Mesenchymal stem cell (in vitro differentiated cells and primary cell): Measurements from ENCODE around the gene PAK4.
A peak's percentile ranks its signal among the peaks of the same experiment; 100 is the strongest.

ENCODE experiments used
- DNase-seq: peaks from one replicate; pipeline ENCODE4 v3.0.0-alpha.2; 2013
- H2AFZ ChIP-seq: one replicate; pipeline ENCODE4 v1.6.1; 2013; ENCODE audit warnings: low read depth, mild to moderate bottlenecking, control low read depth, inconsistent platforms, low read length, moderate library complexity
- H2AK5ac ChIP-seq: 2 replicates; pipeline ENCODE4 v1.6.1; 2013; ENCODE audit warnings: low read length, moderate library complexity, mild to moderate bottlenecking, inconsistent platforms; ENCODE audit not compliant: severe bottlenecking
- H2BK120ac ChIP-seq: one replicate; pipeline ENCODE4 v1.6.1; 2013; ENCODE audit warnings: low read depth, mild to moderate bottlenecking, inconsistent platforms, low read length, moderate library complexity
- H2BK12ac ChIP-seq, 2 experiments: one replicate each; pipeline ENCODE4 v1.6.1; 2013; ENCODE audit warnings: inconsistent platforms in 2 of 2, low read length in 2 of 2, mild to moderate bottlenecking in 2 of 2, moderate library complexity in 2 of 2, control low read depth in 1 of 2
- H2BK15ac ChIP-seq: one replicate; pipeline ENCODE4 v1.6.1; 2013; ENCODE audit warnings: mild to moderate bottlenecking, low read depth, inconsistent platforms; ENCODE audit not compliant: poor library complexity, severe bottlenecking
- H2BK5ac ChIP-seq: 2 replicates; pipeline ENCODE4 v1.6.1; 2013; ENCODE audit warnings: low read depth, mild to moderate bottlenecking, low read length, control low read depth, inconsistent platforms; ENCODE audit not compliant: poor library complexity, severe bottlenecking
- H3K14ac ChIP-seq, 2 experiments: one replicate each; pipeline ENCODE4 v1.6.1; 2013; ENCODE audit warnings: inconsistent platforms in 2 of 2, low read length in 2 of 2, control low read depth in 1 of 2, mild to moderate bottlenecking in 1 of 2, moderate library complexity in 1 of 2
- H3K18ac ChIP-seq, 2 experiments: one replicate each; pipeline ENCODE4 v1.6.1; 2013; ENCODE audit warnings: inconsistent platforms in 2 of 2, low read length in 2 of 2, control low read depth in 1 of 2, low read depth in 1 of 2, mild to moderate bottlenecking in 1 of 2
- H3K23ac ChIP-seq, 2 experiments: one replicate each; pipeline ENCODE4 v1.6.1; 2013; ENCODE audit warnings: inconsistent platforms in 2 of 2, low read length in 2 of 2, mild to moderate bottlenecking in 2 of 2, moderate library complexity in 2 of 2, control low read depth in 1 of 2
- H3K27ac ChIP-seq: 2 replicates; pipeline ENCODE4 v1.5.1; 2013; ENCODE audit warnings: mild to moderate bottlenecking, moderate library complexity, low read length, control low read depth, inconsistent platforms; ENCODE audit not compliant: poor library complexity, severe bottlenecking
- H3K27me3 ChIP-seq, 2 experiments: 2 replicates each; pipeline versions ENCODE4 v1.6.1 to v1.7.0; 2013; ENCODE audit warnings: low read length in 2 of 2, mild to moderate bottlenecking in 2 of 2, moderate library complexity in 2 of 2, control low read depth in 1 of 2, inconsistent platforms in 1 of 2; ENCODE audit not compliant: control insufficient read depth in 1 of 2, insufficient read depth in 1 of 2
- H3K36me3 ChIP-seq, 2 experiments: 2 replicates each; pipeline versions ENCODE4 v1.6.1 to v1.7.0; 2013; ENCODE audit warnings: low read length in 2 of 2, control low read depth in 1 of 2, inconsistent platforms in 1 of 2, low read depth in 1 of 2, mild to moderate bottlenecking in 1 of 2; ENCODE audit not compliant: insufficient read depth in 2 of 2, control insufficient read depth in 1 of 2
- H3K4ac ChIP-seq, 2 experiments: one replicate each; pipeline ENCODE4 v1.6.1; 2013; ENCODE audit warnings: inconsistent platforms in 2 of 2, low read length in 2 of 2, mild to moderate bottlenecking in 2 of 2, moderate library complexity in 2 of 2, control low read depth in 1 of 2, low read depth in 1 of 2
- H3K4me1 ChIP-seq: 2 replicates; pipeline ENCODE4 v1.6.1; 2013; ENCODE audit warnings: low read depth, low read length, control low read depth; ENCODE audit not compliant: control insufficient read depth, insufficient read depth
- H3K4me2 ChIP-seq: 2 replicates; pipeline ENCODE4 v1.6.1; 2013; ENCODE audit warnings: low read length, mild to moderate bottlenecking, inconsistent platforms; ENCODE audit not compliant: poor library complexity, severe bottlenecking
- H3K4me3 ChIP-seq, 2 experiments: 2 replicates each; pipeline versions ENCODE4 v1.5.1 to v1.7.0; 2013; ENCODE audit warnings: low read length in 2 of 2, mild to moderate bottlenecking in 2 of 2, control low read depth in 1 of 2, low read depth in 1 of 2; ENCODE audit not compliant: insufficient read depth in 1 of 2
- H3K79me1 ChIP-seq: replicated peaks from 2 replicates; pipeline ENCODE4 v1.6.1; 2013; ENCODE audit warnings: mild to moderate bottlenecking, control low read depth, low read length, inconsistent platforms; ENCODE audit not compliant: poor library complexity, severe bottlenecking
- H3K9ac ChIP-seq: 2 replicates; pipeline ENCODE4 v1.7.0; 2013; ENCODE audit warnings: mild to moderate bottlenecking, low read length, moderate library complexity
- H3K9me3 ChIP-seq: 2 replicates; pipeline ENCODE4 v1.7.0; 2013; ENCODE audit warnings: mild to moderate bottlenecking, low read length; ENCODE audit not compliant: control insufficient read depth
- H4K8ac ChIP-seq: one replicate; pipeline ENCODE4 v1.6.1; 2013; ENCODE audit warnings: inconsistent platforms, mild to moderate bottlenecking, low read length, moderate library complexity
- H4K91ac ChIP-seq: one replicate; pipeline ENCODE4 v1.6.1; 2013; ENCODE audit warnings: mild to moderate bottlenecking, low read length, inconsistent platforms
- WGBS: methylation state at CpG from one replicate; pipeline ENCODE4 v1.1.7; 2013; ENCODE audit warnings: mixed read lengths; 5-methylcytosine and 5-hydroxymethylcytosine counted together

Gene PAK4

GRCh38 chr19:39160889-39161672, 35.5 kb downstream of the PAK4 start:
- H3K27me3 ChIP-seq = no peaks in the 10 kb centered on the region
- no peak overlapping the region for H2BK12ac ChIP-seq
- no peak overlapping the region for H2BK15ac ChIP-seq
- no peak overlapping the region for H2AK5ac ChIP-seq
- no peaks in the 10 kb centered on the region for H3K9me3 ChIP-seq
- peak overlapping the region; percentile 54 for H3K9ac ChIP-seq
- H3K4me1 ChIP-seq = peaks cover 30% of the 10 kb centered on the region
- peaks cover 0 to 30% of the 10 kb centered on the region in 2 experiments for H3K36me3 ChIP-seq
- no peak overlapping the region for H4K8ac ChIP-seq
- WGBS = 94% methylated on average over 21 of the region's 21 CpGs
- peak overlapping the region in 1 of 2 experiments; percentile 21 for H3K4ac ChIP-seq
- no peak overlapping the region for H3K18ac ChIP-seq
- peak overlapping the region in 1 of 2 experiments; percentile 23 for H3K14ac ChIP-seq
- H3K79me1 ChIP-seq = peaks cover 73% of the 10 kb centered on the region
- H3K27ac ChIP-seq = no peak overlapping the region
- no peak overlapping the region for H3K4me3 ChIP-seq
- DNase-seq = peak; percentile 44
- no peak overlapping the region for H2AFZ ChIP-seq
- H4K91ac ChIP-seq = no peak overlapping the region
- H2BK120ac ChIP-seq = no peak overlapping the region
- H2BK5ac ChIP-seq = no peak overlapping the region
- H3K4me2 ChIP-seq = no peak overlapping the region
- H3K23ac ChIP-seq = no peak overlapping the region

GRCh38 chr19:39162441-39163043, 37.0 kb downstream of the PAK4 start:
- Histone ChIP-seq H4K8ac (no peak overlapping the region), H4K91ac (no peak overlapping the region), H3K4ac (no peak overlapping the region), H3K4me3 (no peak overlapping the region), H3K36me3 (peaks cover 0 to 34% of the 10 kb centered on the region in 2 experiments), H3K18ac (no peak overlapping the region), H2BK5ac (no peak overlapping the region), H3K9ac (no peak overlapping the region), H3K27me3 (no peaks in the 10 kb centered on the region), H3K4me2 (no peak overlapping the region), H3K27ac (no peak overlapping the region), H2BK12ac (no peak overlapping the region), H3K14ac (no peak overlapping the region), H2AFZ (no peak overlapping the region), H2AK5ac (no peak overlapping the region), H3K23ac (no peak overlapping the region), H3K4me1 (peaks cover 27% of the 10 kb centered on the region), H2BK120ac (no peak overlapping the region), H3K79me1 (peaks cover 76% of the 10 kb centered on the region), H3K9me3 (no peaks in the 10 kb centered on the region), H2BK15ac (no peak overlapping the region)
- WGBS = 95% methylated on average over 15 of the region's 15 CpGs
- no peak for DNase-seq

GRCh38 chr19:39163621-39164020, 38.0 kb downstream of the PAK4 start:
- Histone ChIP-seq H3K14ac (no peak overlapping the region), H4K8ac (no peak overlapping the region), H3K18ac (no peak overlapping the region), H3K9me3 (no peaks in the 10 kb centered on the region), H3K4me1 (peaks cover 20% of the 10 kb centered on the region), H4K91ac (no peak overlapping the region), H3K36me3 (peaks cover 0 to 39% of the 10 kb centered on the region in 2 experiments), H2BK12ac (no peak overlapping the region), H2AFZ (no peak overlapping the region), H2BK120ac (no peak overlapping the region), H2BK15ac (no peak overlapping the region), H3K23ac (no peak overlapping the region), H2BK5ac (no peak overlapping the region), H3K4me3 (no peak overlapping the region), H2AK5ac (no peak overlapping the region), H3K27me3 (no peaks in the 10 kb centered on the region), H3K4me2 (no peak overlapping the region), H3K9ac (no peak overlapping the region), H3K4ac (no peak overlapping the region), H3K79me1 (peaks cover 79% of the 10 kb centered on the region), H3K27ac (no peak overlapping the region)
- WGBS = 98% methylated on average over 9 of the region's 9 CpGs
- no peak for DNase-seq

GRCh38 chr19:39164289-39164688, 38.7 kb downstream of the PAK4 start:
- Histone ChIP-seq H3K4me1 (peaks cover 20% of the 10 kb centered on the region), H3K36me3 (peaks cover 0 to 40% of the 10 kb centered on the region in 2 experiments), H3K14ac (no peak overlapping the region), H2BK120ac (no peak overlapping the region), H3K4me3 (no peak overlapping the region), H4K8ac (no peak overlapping the region), H2BK5ac (no peak overlapping the region), H3K79me1 (peaks cover 76% of the 10 kb centered on the region), H2AFZ (no peak overlapping the region), H4K91ac (no peak overlapping the region), H2BK15ac (no peak overlapping the region), H3K9me3 (no peaks in the 10 kb centered on the region), H3K27me3 (no peaks in the 10 kb centered on the region), H3K4me2 (no peak overlapping the region), H2BK12ac (no peak overlapping the region), H3K27ac (no peak overlapping the region), H2AK5ac (no peak overlapping the region), H3K23ac (no peak overlapping the region), H3K4ac (no peak overlapping the region), H3K9ac (no peak overlapping the region), H3K18ac (no peak overlapping the region)
- DNase-seq = no peak
- WGBS = 96% methylated on average over 6 of the region's 6 CpGs
